K562 (cell line): ENCODE data around the gene XPO6. TPM values are rescaled to one million over a fixed set of nuclear protein-coding genes. Genes with fewer than 3 reads are reported as not detected.

ENCODE experiments used
- ATAC-seq: fragments of 200-7000 bp; cut with Tn5 transposase; 3 replicates; pipeline ENCODE4 v1.9.1; 2020; ENCODE audit warnings: moderate library complexity
- BruUV-seq: library from RNA; stranded (reverse); fragments of 400-500 nt; replicated peaks from 2 replicates; lab custom pipeline; 2021; lab: Mats Ljungman, UMichigan
- CTCF ChIA-PET: fragments of 300-600 bp; formaldehyde crosslinking; extraction: SDS; loops from one replicate; lab custom pipeline; 2021; ENCODE audit warnings: low intra/inter-chr PET ratio; lab: Yijun Ruan, JAX
- POLR2A ChIA-PET: fragments of 300-600, 350-650 bp; sonication (Branson Sonifier 250); formaldehyde crosslinking; extraction: SDS; loops from one replicate; lab custom pipeline; 2021; ENCODE audit warnings: antibody characterized with exemption, inconsistent platforms; lab: Yijun Ruan, JAX
- DNase-seq, 4 experiments: peaks; one replicate each; pipeline versions ENCODE4 v3.0.0 to v3.0.0-alpha.2; 2011 to 2018; ENCODE audit warnings: low spot score in 3 of 4, mixed read lengths in 3 of 4; ENCODE audit errors: extremely low read depth in 1 of 4
- FAIRE-seq: peaks from 2 replicates; lab custom pipeline; 2011; peaks lifted over from hg19 to GRCh38; lab: Jason Lieb, UNC
- H2AFZ ChIP-seq: 2 replicates; pipeline ENCODE4 v1.6.0; 2011; ENCODE audit warnings: low read depth, low read length, control low read depth, inconsistent platforms
- H3K27ac ChIP-seq: fragments of 200-600 bp; 3 replicates; pipeline ENCODE4 v1.8.0; 2011; ENCODE audit warnings: low read depth, mild to moderate bottlenecking, control low read depth, inconsistent platforms, low read length, moderate library complexity, mixed read lengths; ENCODE audit errors: extremely low read depth
- H3K27me3 ChIP-seq, 2 experiments: fragments of 300-600 bp in 1 of 2; 2 replicates in 1 of 2; 3 replicates in 1 of 2; pipeline versions ENCODE4 v1.6.0 to v1.8.0; 2011; ENCODE audit warnings: inconsistent platforms in 2 of 2, low read length in 2 of 2, mild to moderate bottlenecking in 1 of 2, mixed read lengths in 1 of 2, moderate library complexity in 1 of 2; ENCODE audit not compliant: control insufficient read depth in 2 of 2, insufficient read depth in 2 of 2
- H3K36me3 ChIP-seq: fragments of 300-600 bp; 3 replicates; pipeline ENCODE4 v1.8.0; 2011; ENCODE audit warnings: mild to moderate bottlenecking, low read length, inconsistent platforms; ENCODE audit not compliant: control insufficient read depth, insufficient read depth
- H3K4me1 ChIP-seq, 2 experiments: fragments of 200-600 bp in 1 of 2; replicated peaks in 1 of 2; 2 replicates in 1 of 2; 3 replicates in 1 of 2; pipeline versions ENCODE4 v1.5.1 to v1.8.0; 2011; ENCODE audit warnings: inconsistent platforms in 2 of 2, low read length in 2 of 2, mild to moderate bottlenecking in 1 of 2, mixed read lengths in 1 of 2, moderate library complexity in 1 of 2; ENCODE audit not compliant: control insufficient read depth in 2 of 2, insufficient read depth in 2 of 2
- H3K4me2 ChIP-seq: 2 replicates; pipeline ENCODE4 v1.6.1; 2011; ENCODE audit warnings: low read length, control low read depth, inconsistent platforms, mixed read lengths; ENCODE audit not compliant: insufficient read depth
- H3K4me3 ChIP-seq: fragments of 200-600 bp; sonication (generic), shearing (Covaris generic); 2 replicates; pipeline ENCODE4 v1.5.1; 2016; ENCODE audit warnings: control low read depth, inconsistent platforms
- H3K79me2 ChIP-seq: fragments of 200-600 bp; 3 replicates; pipeline ENCODE4 v1.8.0; 2011; ENCODE audit warnings: low read length, inconsistent platforms; ENCODE audit not compliant: control insufficient read depth, insufficient read depth
- H3K9ac ChIP-seq, 2 experiments: 2 replicates each; pipeline versions ENCODE4 v1.6.0 to v1.6.1; 2011; ENCODE audit warnings: low read depth in 2 of 2, low read length in 2 of 2, control low read depth in 1 of 2, inconsistent platforms in 1 of 2, mild to moderate bottlenecking in 1 of 2, mixed read lengths in 1 of 2; ENCODE audit not compliant: insufficient read depth in 1 of 2
- H3K9me1 ChIP-seq: one replicate; pipeline ENCODE4 v1.6.0; 2011; ENCODE audit warnings: inconsistent platforms, mild to moderate bottlenecking, low read length, moderate library complexity; ENCODE audit not compliant: control insufficient read depth, insufficient read depth
- H3K9me3 ChIP-seq: replicated peaks from 2 replicates; pipeline ENCODE4 v1.5.1; 2011; ENCODE audit warnings: low read depth, low read length, inconsistent platforms; ENCODE audit not compliant: control insufficient read depth, insufficient read depth
- H4K20me1 ChIP-seq: replicated peaks from 2 replicates; pipeline ENCODE4 v1.6.1; 2011; ENCODE audit warnings: low read length, inconsistent platforms, mixed read lengths; ENCODE audit not compliant: control insufficient read depth, insufficient read depth
- ATF6 ChIP-seq: sonication (generic); formaldehyde crosslinking; IDR thresholded peaks from 2 replicates; pipeline ENCODE4 v1.4.0; 2020; ENCODE audit warnings: mild to moderate bottlenecking, missing genetic modification reagents
- ETS1 ChIP-seq: conservative IDR thresholded peaks from 2 replicates; pipeline ENCODE4 v1.6.1; 2011; ENCODE audit warnings: low read depth, mild to moderate bottlenecking, low read length; ENCODE audit not compliant: control insufficient read depth
- ETV5 ChIP-seq: sonication (generic); formaldehyde crosslinking; IDR thresholded peaks from 2 replicates; pipeline ENCODE4 v1.4.0; 2020; ENCODE audit warnings: low read depth, mild to moderate bottlenecking, missing genetic modification reagents
- FOXK1 ChIP-seq: sonication (generic); formaldehyde crosslinking; IDR thresholded peaks from 2 replicates; pipeline ENCODE4 v1.8.0; 2022; ENCODE audit warnings: missing genetic modification reagents, mild to moderate bottlenecking, borderline replicate concordance
- HCFC1 ChIP-seq: IDR thresholded peaks from 2 replicates; pipeline ENCODE4 v1.6.1; 2012; ENCODE audit warnings: low read depth, low read length, improper control_type of control experiment
- PML ChIP-seq: IDR thresholded peaks from 2 replicates; pipeline ENCODE4 v1.6.1; 2012; ENCODE audit warnings: low read length, inconsistent platforms
- SRSF1 ChIP-seq: fragments of 200-400 bp; formaldehyde crosslinking; IDR thresholded peaks from 2 replicates; pipeline ENCODE4 v1.6.1; 2017; ENCODE audit warnings: mild to moderate bottlenecking, low read depth, low read length, moderate library complexity
- ZC3H11A ChIP-seq: IDR thresholded peaks from 2 replicates; pipeline ENCODE4 v1.6.1; 2012; ENCODE audit warnings: low read depth, low read length, improper control_type of control experiment
- ZNF12 ChIP-seq: sonication (generic); formaldehyde crosslinking; IDR thresholded peaks from 2 replicates; pipeline ENCODE4 v1.4.0; 2020; ENCODE audit warnings: mild to moderate bottlenecking, missing genetic modification reagents
- WGBS: fragments of 100-300 bp; shearing (Covaris generic); methylation state at CpG from one replicate; pipeline ENCODE4 v1.1.6; 2016; ENCODE audit warnings: low coverage, mixed read lengths; ENCODE audit not compliant: insufficient coverage; ENCODE audit errors: missing lambda C conversion rate; 5-methylcytosine and 5-hydroxymethylcytosine counted together
- in situ Hi-C: fragments of 300-500 bp; cut with MboI; formaldehyde crosslinking; loops from 4 replicates; pipeline ENCODE4 v1.15.0; 2018; ENCODE audit warnings: inconsistent platforms, mixed read lengths
- intact Hi-C: fragments of 100-400 bp; cut with micrococcal nuclease; formaldehyde crosslinking; loops from 2 replicates; pipeline ENCODE4 v1.14.2; 2022
- polyA plus RNA-seq, 8 experiments: library from polyadenylated mRNA; depleted of rRNA in 4 of 8; stranded (reverse) in 5 of 8; unstranded in 3 of 8; fragments of >200 nt; fragmentation: Nextera tagmentation in 2 of 8; fragmentation: Illumina TruSeq in 1 of 8; extraction: Ambion mirVana in 2 of 8; extraction: Trizol in 1 of 8; gene quantifications; 2 replicates each; pipeline versions ENCODE4 v1.2.1 to v1.2.3, GENCODE V29; 2011 to 2014; ENCODE audit warnings: inconsistent platforms in 1 of 8, missing spikeins in 1 of 8
- total RNA-seq, 7 experiments: library from RNA; depleted of rRNA in 6 of 7; stranded (reverse); fragments of >200 nt in 6 of 7; fragmentation: Illumina TruSeq in 2 of 7; extraction: Trizol in 2 of 7; gene quantifications; 2 replicates each; pipeline versions ENCODE4 v1.2.1 to v1.2.3, GENCODE V29; 2011 to 2021; ENCODE audit warnings: low replicate concordance in 1 of 7
- TF ChIP-seq, protein P1 (sequence below), 2 experiments: fragments of 450-650 bp; IDR thresholded peaks; 2 replicates each; pipeline ENCODE4 v1.6.1; 2018; ENCODE audit warnings: mild to moderate bottlenecking in 2 of 2, low read depth in 1 of 2; ENCODE audit not compliant: partially characterized antibody in 2 of 2
- TF ChIP-seq, protein P2 (sequence below): sonication (generic); formaldehyde crosslinking; IDR thresholded peaks from 2 replicates; pipeline ENCODE4 v1.9.0; 2022; ENCODE audit warnings: mild to moderate bottlenecking, missing genetic modification reagents
- TF ChIP-seq, protein P3 (sequence below): sonication (generic); formaldehyde crosslinking; IDR thresholded peaks from 2 replicates; pipeline ENCODE4 v1.8.1; 2023; ENCODE audit warnings: mild to moderate bottlenecking, missing genetic modification reagents

Gene XPO6
- total and polyA plus RNA-seq, 9 of the 15 experiments (the other 6 are each of a cell fraction or from before 2014, with no cell fraction given), result 11.2 to 196 (median 119) TPM

DNA sequence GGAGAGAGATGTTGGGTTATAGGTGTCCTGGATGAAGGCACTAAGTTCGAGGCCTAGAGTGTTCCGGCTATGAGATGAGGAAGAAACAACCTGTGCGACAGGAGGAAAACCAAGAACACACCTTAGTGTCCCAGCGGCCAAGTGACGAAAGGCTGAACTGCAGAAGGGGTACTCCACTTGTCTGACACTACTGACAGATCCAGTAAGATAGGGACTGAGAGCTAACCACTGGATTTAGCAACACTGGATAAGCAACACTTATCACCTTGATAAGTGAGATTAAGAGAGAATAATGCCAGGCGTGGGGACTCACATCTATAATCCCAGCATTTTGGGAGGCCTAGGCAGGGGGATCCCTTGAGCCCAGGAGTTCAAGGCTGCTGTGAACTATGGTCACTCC lies 7.1 kb downstream of the XPO6 start:
- H2AFZ ChIP-seq, result no peak overlapping the region
- H3K79me2 ChIP-seq, result peaks cover 98% of the 10 kb centered on the region
- H3K9me1 ChIP-seq, result peaks cover 3% of the 10 kb centered on the region
- in situ Hi-C loops (no loop called here), intact Hi-C loops (no loop called here)
- peaks cover 95% of the 10 kb centered on the region for H3K36me3 ChIP-seq
- no peak for FAIRE-seq
- no peak overlapping the region for H3K4me3 ChIP-seq
- peaks cover 3 to 22% of the 10 kb centered on the region in 2 experiments; a peak in 4 of 5 replicates for H3K4me1 ChIP-seq
- H3K9me3 ChIP-seq, result no peaks in the 10 kb centered on the region
- 79% methylated on average over 4 of the region's 6 CpGs for WGBS
- peak overlapping the region in 1 of 2 experiments; percentile 19; a peak in 1 of 4 replicates for H3K9ac ChIP-seq
- no peak overlapping the region for H3K4me2 ChIP-seq
- DNase-seq, result no peak
- H3K27ac ChIP-seq, result no peak overlapping the region
- POLR2A ChIA-PET, result interaction anchor here (0.6 to 4.0 kb wide), 2 partner anchors 12 to 71 kb away, joined by 3 to 21 read pairs; no protein-coding TSS in a partner anchor
- CTCF ChIA-PET, result no interaction called here
- no TSS peak for BruUV-seq
- peaks cover 45% of the 10 kb centered on the region for H4K20me1 ChIP-seq
- H3K27me3 ChIP-seq, result no peaks in the 10 kb centered on the region
- no peak for ATAC-seq
- TF ChIP-seq HCFC1 (no peak), PML (no peak), SRSF1 (no peak), ZC3H11A (no peak), ETS1 (no peak), ETV5 (CRISPR knock-in tag) (no peak), ZNF12 (CRISPR knock-in tag) (no peak), ATF6 (no peak), FOXK1 (CRISPR knock-in tag) (no peak)
- TF ChIP-seq, protein P1, sequence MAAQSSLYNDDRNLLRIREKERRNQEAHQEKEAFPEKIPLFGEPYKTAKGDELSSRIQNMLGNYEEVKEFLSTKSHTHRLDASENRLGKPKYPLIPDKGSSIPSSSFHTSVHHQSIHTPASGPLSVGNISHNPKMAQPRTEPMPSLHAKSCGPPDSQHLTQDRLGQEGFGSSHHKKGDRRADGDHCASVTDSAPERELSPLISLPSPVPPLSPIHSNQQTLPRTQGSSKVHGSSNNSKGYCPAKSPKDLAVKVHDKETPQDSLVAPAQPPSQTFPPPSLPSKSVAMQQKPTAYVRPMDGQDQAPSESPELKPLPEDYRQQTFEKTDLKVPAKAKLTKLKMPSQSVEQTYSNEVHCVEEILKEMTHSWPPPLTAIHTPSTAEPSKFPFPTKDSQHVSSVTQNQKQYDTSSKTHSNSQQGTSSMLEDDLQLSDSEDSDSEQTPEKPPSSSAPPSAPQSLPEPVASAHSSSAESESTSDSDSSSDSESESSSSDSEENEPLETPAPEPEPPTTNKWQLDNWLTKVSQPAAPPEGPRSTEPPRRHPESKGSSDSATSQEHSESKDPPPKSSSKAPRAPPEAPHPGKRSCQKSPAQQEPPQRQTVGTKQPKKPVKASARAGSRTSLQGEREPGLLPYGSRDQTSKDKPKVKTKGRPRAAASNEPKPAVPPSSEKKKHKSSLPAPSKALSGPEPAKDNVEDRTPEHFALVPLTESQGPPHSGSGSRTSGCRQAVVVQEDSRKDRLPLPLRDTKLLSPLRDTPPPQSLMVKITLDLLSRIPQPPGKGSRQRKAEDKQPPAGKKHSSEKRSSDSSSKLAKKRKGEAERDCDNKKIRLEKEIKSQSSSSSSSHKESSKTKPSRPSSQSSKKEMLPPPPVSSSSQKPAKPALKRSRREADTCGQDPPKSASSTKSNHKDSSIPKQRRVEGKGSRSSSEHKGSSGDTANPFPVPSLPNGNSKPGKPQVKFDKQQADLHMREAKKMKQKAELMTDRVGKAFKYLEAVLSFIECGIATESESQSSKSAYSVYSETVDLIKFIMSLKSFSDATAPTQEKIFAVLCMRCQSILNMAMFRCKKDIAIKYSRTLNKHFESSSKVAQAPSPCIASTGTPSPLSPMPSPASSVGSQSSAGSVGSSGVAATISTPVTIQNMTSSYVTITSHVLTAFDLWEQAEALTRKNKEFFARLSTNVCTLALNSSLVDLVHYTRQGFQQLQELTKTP (IDR thresholded peaks at IDR 0.05; ENCODE audit: low read depth in 1 of 2, partially characterized antibody in 2 of 2), result no peak
- TF ChIP-seq, protein P2, sequence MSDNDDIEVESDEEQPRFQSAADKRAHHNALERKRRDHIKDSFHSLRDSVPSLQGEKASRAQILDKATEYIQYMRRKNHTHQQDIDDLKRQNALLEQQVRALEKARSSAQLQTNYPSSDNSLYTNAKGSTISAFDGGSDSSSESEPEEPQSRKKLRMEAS (CRISPR knock-in tag), result no peak
- TF ChIP-seq, protein P3, sequence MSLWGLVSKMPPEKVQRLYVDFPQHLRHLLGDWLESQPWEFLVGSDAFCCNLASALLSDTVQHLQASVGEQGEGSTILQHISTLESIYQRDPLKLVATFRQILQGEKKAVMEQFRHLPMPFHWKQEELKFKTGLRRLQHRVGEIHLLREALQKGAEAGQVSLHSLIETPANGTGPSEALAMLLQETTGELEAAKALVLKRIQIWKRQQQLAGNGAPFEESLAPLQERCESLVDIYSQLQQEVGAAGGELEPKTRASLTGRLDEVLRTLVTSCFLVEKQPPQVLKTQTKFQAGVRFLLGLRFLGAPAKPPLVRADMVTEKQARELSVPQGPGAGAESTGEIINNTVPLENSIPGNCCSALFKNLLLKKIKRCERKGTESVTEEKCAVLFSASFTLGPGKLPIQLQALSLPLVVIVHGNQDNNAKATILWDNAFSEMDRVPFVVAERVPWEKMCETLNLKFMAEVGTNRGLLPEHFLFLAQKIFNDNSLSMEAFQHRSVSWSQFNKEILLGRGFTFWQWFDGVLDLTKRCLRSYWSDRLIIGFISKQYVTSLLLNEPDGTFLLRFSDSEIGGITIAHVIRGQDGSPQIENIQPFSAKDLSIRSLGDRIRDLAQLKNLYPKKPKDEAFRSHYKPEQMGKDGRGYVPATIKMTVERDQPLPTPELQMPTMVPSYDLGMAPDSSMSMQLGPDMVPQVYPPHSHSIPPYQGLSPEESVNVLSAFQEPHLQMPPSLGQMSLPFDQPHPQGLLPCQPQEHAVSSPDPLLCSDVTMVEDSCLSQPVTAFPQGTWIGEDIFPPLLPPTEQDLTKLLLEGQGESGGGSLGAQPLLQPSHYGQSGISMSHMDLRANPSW (CRISPR knock-in tag), result no peak
